ENCODE measurements around the gene CRYBA2.

The CRYBA2 gene

GRCh38 chr2:218982586-218983262, 10.5 kb downstream of the CRYBA2 start:
- TF ChIP-seq CTCF (IDR thresholded peaks at IDR 0.05; ENCODE audit: unreplicated experiment in 3 of 3): no peak
- Mint-ChIP-seq H3K27ac (no peak overlapping the region), H3K9me3 (peaks cover 2% of the 10 kb centered on the region), H3K27me3 (ENCODE audit: low read depth) (peaks cover 97% of the 10 kb centered on the region), H3K36me3 (ENCODE audit: low read depth) (no peaks in the 10 kb centered on the region), H3K4me1 (peaks cover 13% of the 10 kb centered on the region), H3K4me3 (peak overlapping the region; percentile 23 to 52 (median 40))

- no peak for TF ChIP-seq CTCF (IDR thresholded peaks at IDR 0.05; ENCODE audit: unreplicated experiment in 3 of 3)
- Mint-ChIP-seq H3K27me3 (ENCODE audit: low read depth) (peaks cover 97% of the 10 kb centered on the region), H3K4me1 (peaks cover 13% of the 10 kb centered on the region), H3K9me3 (no peaks in the 10 kb centered on the region), H3K27ac (no peak overlapping the region), H3K4me3 (peak overlapping the region; percentile 40 to 59 (median 52)), H3K36me3 (ENCODE audit: low read depth) (no peaks in the 10 kb centered on the region)
These were observed 11.2 kb downstream of the CRYBA2 start for GRCh38 chr2:218981881-218982585.

GRCh38 chr2:218981390-218981880, 11.8 kb downstream of the CRYBA2 start:
- no peaks in the 10 kb centered on the region for H3K36me3 Mint-ChIP-seq (ENCODE audit: low read depth)
- H3K9me3 Mint-ChIP-seq: no peaks in the 10 kb centered on the region
- H3K27ac Mint-ChIP-seq: no peak overlapping the region
- TF ChIP-seq CTCF (IDR thresholded peaks at IDR 0.05; ENCODE audit: unreplicated experiment in 3 of 3): no peak
- H3K4me3 Mint-ChIP-seq: peak overlapping the region; percentile 72 to 77 (median 76)
- peaks cover 97% of the 10 kb centered on the region for H3K27me3 Mint-ChIP-seq (ENCODE audit: low read depth)
- peaks cover 13% of the 10 kb centered on the region for H3K4me1 Mint-ChIP-seq

- Mint-ChIP-seq H3K27me3 (ENCODE audit: low read depth) (peaks cover 97% of the 10 kb centered on the region), H3K4me1 (peaks cover 13% of the 10 kb centered on the region), H3K27ac (no peak overlapping the region), H3K4me3 (peak overlapping the region; percentile 72 to 77 (median 76)), H3K36me3 (ENCODE audit: low read depth) (no peaks in the 10 kb centered on the region), H3K9me3 (no peaks in the 10 kb centered on the region)
- no peak for TF ChIP-seq CTCF (IDR thresholded peaks at IDR 0.05; ENCODE audit: unreplicated experiment in 3 of 3)
These were observed 12.4 kb downstream of the CRYBA2 start for GRCh38 chr2:218980735-218981389.

GRCh38 chr2:218979846-218980734, 13.1 kb downstream of the CRYBA2 start:
- Mint-ChIP-seq H3K27ac (no peak overlapping the region), H3K4me3 (peak overlapping the region; percentile 29 to 77 (median 42)), H3K36me3 (ENCODE audit: low read depth) (no peaks in the 10 kb centered on the region), H3K9me3 (no peaks in the 10 kb centered on the region), H3K27me3 (ENCODE audit: low read depth) (peaks cover 98% of the 10 kb centered on the region), H3K4me1 (peaks cover 13% of the 10 kb centered on the region)
- peak; percentile 86 to 98 (median 90) for TF ChIP-seq CTCF (IDR thresholded peaks at IDR 0.05; ENCODE audit: unreplicated experiment in 3 of 3)
